K562 (cell line): ENCODE results near the gene YY1AP1. TPM values are rescaled to one million over a fixed set of nuclear protein-coding genes. Genes with fewer than 3 reads are reported as not detected.

Source experiments
- ARID1B ChIP-seq: fragments of 450-650 bp; IDR thresholded peaks from 2 replicates; pipeline ENCODE4 v1.6.1; 2016; ENCODE audit warnings: antibody characterized with exemption, mild to moderate bottlenecking, inconsistent platforms
- EGR1 ChIP-seq: fragments of 450-650 bp; conservative IDR thresholded peaks from 2 replicates; pipeline ENCODE4 v1.6.1; 2017; ENCODE audit warnings: mild to moderate bottlenecking
- HNRNPL ChIP-seq: fragments of 200-400 bp; formaldehyde crosslinking; IDR thresholded peaks from 2 replicates; pipeline ENCODE4 v1.6.1; 2017; ENCODE audit warnings: low read depth, mild to moderate bottlenecking, low read length
- MYBL2 ChIP-seq, 2 experiments: fragments of 450-650 bp in 1 of 2; sonication (generic) in 1 of 2; formaldehyde crosslinking in 1 of 2; IDR thresholded peaks; 2 replicates each; pipeline versions ENCODE4 v1.6.1 to v1.8.1; 2017 to 2022; ENCODE audit warnings: borderline replicate concordance in 1 of 2, inconsistent platforms in 1 of 2, low read depth in 1 of 2, mild to moderate bottlenecking in 1 of 2, missing genetic modification reagents in 1 of 2, moderate library complexity in 1 of 2
- NFRKB ChIP-seq: fragments of 450-650 bp; IDR thresholded peaks from 2 replicates; pipeline ENCODE4 v1.6.1; 2016; ENCODE audit warnings: low read depth
- NR3C1 ChIP-seq: sonication (generic); formaldehyde crosslinking; IDR thresholded peaks from 2 replicates; pipeline ENCODE4 v1.8.1; 2022; ENCODE audit warnings: missing genetic modification reagents
- PTTG1 ChIP-seq: fragments of 450-650 bp; IDR thresholded peaks from 2 replicates; pipeline ENCODE4 v1.6.1; 2016; ENCODE audit warnings: low read depth, mild to moderate bottlenecking, missing genetic modification characterization, missing compliant biosample characterization
- TBL1XR1 ChIP-seq, 2 experiments: IDR thresholded peaks; 2 replicates each; pipeline ENCODE4 v1.6.1; 2012; ENCODE audit warnings: improper control_type of control experiment in 2 of 2, low read length in 2 of 2, mild to moderate bottlenecking in 1 of 2
- ZNF197 ChIP-seq: fragments of 200-800 bp; sonication (Bioruptor generic); IDR thresholded peaks from 2 replicates; pipeline ENCODE4 v1.6.1; 2016; ENCODE audit warnings: low read depth, missing genetic modification characterization, missing compliant biosample characterization
- ZNF778 ChIP-seq: fragments of 450-650 bp; formaldehyde crosslinking; IDR thresholded peaks from 2 replicates; pipeline ENCODE4 v1.4.0; 2020; ENCODE audit warnings: mild to moderate bottlenecking, moderate library complexity
- polyA plus RNA-seq, 8 experiments: library from polyadenylated mRNA; depleted of rRNA in 4 of 8; stranded (reverse) in 5 of 8; unstranded in 3 of 8; fragments of >200 nt; fragmentation: Nextera tagmentation in 2 of 8; fragmentation: Illumina TruSeq in 1 of 8; extraction: Ambion mirVana in 2 of 8; extraction: Trizol in 1 of 8; gene quantifications; 2 replicates each; pipeline versions ENCODE4 v1.2.1 to v1.2.3, GENCODE V29; 2011 to 2014; ENCODE audit warnings: inconsistent platforms in 1 of 8, missing spikeins in 1 of 8
- total RNA-seq, 7 experiments: library from RNA; depleted of rRNA in 6 of 7; stranded (reverse); fragments of >200 nt in 6 of 7; fragmentation: Illumina TruSeq in 2 of 7; extraction: Trizol in 2 of 7; gene quantifications; 2 replicates each; pipeline versions ENCODE4 v1.2.1 to v1.2.3, GENCODE V29; 2011 to 2021; ENCODE audit warnings: low replicate concordance in 1 of 7
- TF ChIP-seq, protein P1 (sequence below): fragments of 250-450 bp; sonication (Bioruptor Pico); IDR thresholded peaks from 2 replicates; pipeline ENCODE4 v1.5.0; 2021
- TF ChIP-seq, protein P2 (sequence below): fragments of 200-800 bp; sonication (Bioruptor generic); IDR thresholded peaks from 2 replicates; pipeline ENCODE4 v1.6.1; 2017; ENCODE audit warnings: missing genetic modification characterization, missing compliant biosample characterization
- TF ChIP-seq, protein P3 (sequence below): fragments of 250-450 bp; sonication (Bioruptor Pico); IDR thresholded peaks from 2 replicates; pipeline ENCODE4 v1.4.0; 2020; ENCODE audit warnings: mild to moderate bottlenecking, moderate library complexity
- TF ChIP-seq, protein P4 (sequence below), 2 experiments: fragments of 450-650 bp in 1 of 2; IDR thresholded peaks; 2 replicates each; pipeline ENCODE4 v1.6.1; 2011 to 2017; ENCODE audit warnings: low read depth in 2 of 2, antibody characterized with exemption in 1 of 2, borderline replicate concordance in 1 of 2, low read length in 1 of 2, mild to moderate bottlenecking in 1 of 2, mixed read lengths in 1 of 2; ENCODE audit not compliant: control insufficient read depth in 1 of 2
- TF ChIP-seq, protein P5 (sequence below): fragments of 450-650 bp; IDR thresholded peaks from 2 replicates; pipeline ENCODE4 v1.6.1; 2018; ENCODE audit not compliant: partially characterized antibody

The YY1AP1 gene
- total and polyA plus RNA-seq, 9 of the 15 experiments (the other 6 are each of a cell fraction or from before 2014, with no cell fraction given): 18.4 to 90.7 (median 42.9) TPM

DNA sequence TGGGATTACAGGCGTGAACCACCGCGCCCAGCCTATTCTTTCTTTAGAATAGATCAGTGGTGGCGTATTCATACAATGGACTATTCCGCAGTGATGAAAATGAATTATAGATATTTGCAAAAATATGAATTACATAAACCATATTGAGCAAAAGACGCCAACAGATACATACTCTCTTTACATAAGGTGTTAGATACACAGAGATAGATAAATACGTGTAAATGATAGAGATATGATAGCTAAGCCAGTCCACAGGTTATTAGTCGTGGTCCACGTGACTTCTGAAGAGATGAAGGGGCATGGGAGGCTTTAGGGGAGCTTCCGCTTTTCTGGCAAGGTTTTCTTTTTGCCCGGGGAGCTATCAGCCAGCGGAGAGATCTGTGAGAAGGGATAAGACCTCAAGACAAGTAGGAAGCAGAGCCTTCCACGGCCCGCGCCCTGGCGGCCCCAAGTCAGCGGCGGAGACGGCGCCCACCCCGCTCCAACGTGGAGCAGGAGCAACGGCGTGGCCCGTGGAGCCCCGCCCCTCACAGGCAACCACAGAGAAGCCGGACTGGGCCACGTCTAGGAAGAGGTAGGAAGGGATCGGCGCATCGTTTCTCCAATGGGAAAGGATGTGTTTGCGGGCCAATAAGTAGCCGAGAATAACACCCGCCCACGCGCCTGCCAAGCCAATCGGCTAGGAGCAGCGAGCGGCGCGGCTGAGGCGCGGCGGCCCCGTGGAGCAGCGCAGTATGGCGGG lies 78.9 kb downstream of the YY1AP1 start, which contains the start of gene MSTO1 (continued):
- TF ChIP-seq, protein P1, sequence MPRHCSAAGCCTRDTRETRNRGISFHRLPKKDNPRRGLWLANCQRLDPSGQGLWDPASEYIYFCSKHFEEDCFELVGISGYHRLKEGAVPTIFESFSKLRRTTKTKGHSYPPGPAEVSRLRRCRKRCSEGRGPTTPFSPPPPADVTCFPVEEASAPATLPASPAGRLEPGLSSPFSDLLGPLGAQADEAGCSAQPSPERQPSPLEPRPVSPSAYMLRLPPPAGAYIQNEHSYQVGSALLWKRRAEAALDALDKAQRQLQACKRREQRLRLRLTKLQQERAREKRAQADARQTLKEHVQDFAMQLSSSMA (CRISPR knock-in tag): no peak
- TF ChIP-seq HNRNPL: no peak
- TF ChIP-seq, protein P2, sequence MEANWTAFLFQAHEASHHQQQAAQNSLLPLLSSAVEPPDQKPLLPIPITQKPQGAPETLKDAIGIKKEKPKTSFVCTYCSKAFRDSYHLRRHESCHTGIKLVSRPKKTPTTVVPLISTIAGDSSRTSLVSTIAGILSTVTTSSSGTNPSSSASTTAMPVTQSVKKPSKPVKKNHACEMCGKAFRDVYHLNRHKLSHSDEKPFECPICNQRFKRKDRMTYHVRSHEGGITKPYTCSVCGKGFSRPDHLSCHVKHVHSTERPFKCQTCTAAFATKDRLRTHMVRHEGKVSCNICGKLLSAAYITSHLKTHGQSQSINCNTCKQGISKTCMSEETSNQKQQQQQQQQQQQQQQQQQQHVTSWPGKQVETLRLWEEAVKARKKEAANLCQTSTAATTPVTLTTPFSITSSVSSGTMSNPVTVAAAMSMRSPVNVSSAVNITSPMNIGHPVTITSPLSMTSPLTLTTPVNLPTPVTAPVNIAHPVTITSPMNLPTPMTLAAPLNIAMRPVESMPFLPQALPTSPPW (CRISPR knock-in tag): peak; percentile 72
- TF ChIP-seq, protein P3, sequence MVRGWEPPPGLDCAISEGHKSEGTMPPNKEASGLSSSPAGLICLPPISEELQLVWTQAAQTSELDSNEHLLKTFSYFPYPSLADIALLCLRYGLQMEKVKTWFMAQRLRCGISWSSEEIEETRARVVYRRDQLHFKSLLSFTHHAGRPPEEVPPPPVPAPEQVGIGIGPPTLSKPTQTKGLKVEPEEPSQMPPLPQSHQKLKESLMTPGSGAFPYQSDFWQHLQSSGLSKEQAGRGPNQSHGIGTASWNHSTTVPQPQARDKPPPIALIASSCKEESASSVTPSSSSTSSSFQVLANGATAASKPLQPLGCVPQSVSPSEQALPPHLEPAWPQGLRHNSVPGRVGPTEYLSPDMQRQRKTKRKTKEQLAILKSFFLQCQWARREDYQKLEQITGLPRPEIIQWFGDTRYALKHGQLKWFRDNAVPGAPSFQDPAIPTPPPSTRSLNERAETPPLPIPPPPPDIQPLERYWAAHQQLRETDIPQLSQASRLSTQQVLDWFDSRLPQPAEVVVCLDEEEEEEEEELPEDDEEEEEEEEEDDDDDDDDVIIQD (CRISPR knock-in tag): no peak
- no peak for TF ChIP-seq ZNF778 (CRISPR knock-in tag)
- TF ChIP-seq, protein P4, sequence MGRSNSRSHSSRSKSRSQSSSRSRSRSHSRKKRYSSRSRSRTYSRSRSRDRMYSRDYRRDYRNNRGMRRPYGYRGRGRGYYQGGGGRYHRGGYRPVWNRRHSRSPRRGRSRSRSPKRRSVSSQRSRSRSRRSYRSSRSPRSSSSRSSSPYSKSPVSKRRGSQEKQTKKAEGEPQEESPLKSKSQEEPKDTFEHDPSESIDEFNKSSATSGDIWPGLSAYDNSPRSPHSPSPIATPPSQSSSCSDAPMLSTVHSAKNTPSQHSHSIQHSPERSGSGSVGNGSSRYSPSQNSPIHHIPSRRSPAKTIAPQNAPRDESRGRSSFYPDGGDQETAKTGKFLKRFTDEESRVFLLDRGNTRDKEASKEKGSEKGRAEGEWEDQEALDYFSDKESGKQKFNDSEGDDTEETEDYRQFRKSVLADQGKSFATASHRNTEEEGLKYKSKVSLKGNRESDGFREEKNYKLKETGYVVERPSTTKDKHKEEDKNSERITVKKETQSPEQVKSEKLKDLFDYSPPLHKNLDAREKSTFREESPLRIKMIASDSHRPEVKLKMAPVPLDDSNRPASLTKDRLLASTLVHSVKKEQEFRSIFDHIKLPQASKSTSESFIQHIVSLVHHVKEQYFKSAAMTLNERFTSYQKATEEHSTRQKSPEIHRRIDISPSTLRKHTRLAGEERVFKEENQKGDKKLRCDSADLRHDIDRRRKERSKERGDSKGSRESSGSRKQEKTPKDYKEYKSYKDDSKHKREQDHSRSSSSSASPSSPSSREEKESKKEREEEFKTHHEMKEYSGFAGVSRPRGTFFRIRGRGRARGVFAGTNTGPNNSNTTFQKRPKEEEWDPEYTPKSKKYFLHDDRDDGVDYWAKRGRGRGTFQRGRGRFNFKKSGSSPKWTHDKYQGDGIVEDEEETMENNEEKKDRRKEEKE (IDR thresholded peaks at IDR 0.05; ENCODE audit: borderline replicate concordance in 1 of 2, control insufficient read depth in 1 of 2, low read depth in 2 of 2, low read length in 1 of 2): no peak
- TF ChIP-seq, protein P5, sequence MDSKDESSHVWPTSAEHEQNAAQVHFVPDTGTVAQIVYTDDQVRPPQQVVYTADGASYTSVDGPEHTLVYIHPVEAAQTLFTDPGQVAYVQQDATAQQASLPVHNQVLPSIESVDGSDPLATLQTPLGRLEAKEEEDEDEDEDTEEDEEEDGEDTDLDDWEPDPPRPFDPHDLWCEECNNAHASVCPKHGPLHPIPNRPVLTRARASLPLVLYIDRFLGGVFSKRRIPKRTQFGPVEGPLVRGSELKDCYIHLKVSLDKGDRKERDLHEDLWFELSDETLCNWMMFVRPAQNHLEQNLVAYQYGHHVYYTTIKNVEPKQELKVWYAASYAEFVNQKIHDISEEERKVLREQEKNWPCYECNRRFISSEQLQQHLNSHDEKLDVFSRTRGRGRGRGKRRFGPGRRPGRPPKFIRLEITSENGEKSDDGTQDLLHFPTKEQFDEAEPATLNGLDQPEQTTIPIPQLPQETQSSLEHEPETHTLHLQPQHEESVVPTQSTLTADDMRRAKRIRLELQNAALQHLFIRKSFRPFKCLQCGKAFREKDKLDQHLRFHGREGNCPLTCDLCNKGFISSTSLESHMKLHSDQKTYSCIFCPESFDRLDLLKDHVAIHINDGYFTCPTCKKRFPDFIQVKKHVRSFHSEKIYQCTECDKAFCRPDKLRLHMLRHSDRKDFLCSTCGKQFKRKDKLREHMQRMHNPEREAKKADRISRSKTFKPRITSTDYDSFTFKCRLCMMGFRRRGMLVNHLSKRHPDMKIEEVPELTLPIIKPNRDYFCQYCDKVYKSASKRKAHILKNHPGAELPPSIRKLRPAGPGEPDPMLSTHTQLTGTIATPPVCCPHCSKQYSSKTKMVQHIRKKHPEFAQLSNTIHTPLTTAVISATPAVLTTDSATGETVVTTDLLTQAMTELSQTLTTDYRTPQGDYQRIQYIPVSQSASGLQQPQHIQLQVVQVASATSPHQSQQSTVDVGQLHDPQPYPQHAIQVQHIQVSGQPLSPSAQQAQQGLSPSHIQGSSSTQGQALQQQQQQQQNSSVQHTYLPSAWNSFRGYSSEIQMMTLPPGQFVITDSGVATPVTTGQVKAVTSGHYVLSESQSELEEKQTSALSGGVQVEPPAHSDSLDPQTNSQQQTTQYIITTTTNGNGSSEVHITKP: peak; percentile 75
- TF ChIP-seq MYBL2 (IDR thresholded peaks at IDR 0.05; ENCODE audit: low read depth): no peak
- no peak for TF ChIP-seq MYBL2 (CRISPR knock-in tag; IDR thresholded peaks at IDR 0.05; ENCODE audit: borderline replicate concordance)
- peak; percentile 93 for TF ChIP-seq EGR1
- no peak for TF ChIP-seq TBL1XR1 (IDR thresholded peaks at IDR 0.05; ENCODE audit: low read length in 2 of 2)
- peak; percentile 42; the same call in 1 of the 2 replicates for TF ChIP-seq NFRKB
- TF ChIP-seq ARID1B: peak; percentile 71
- TF ChIP-seq ZNF197 (CRISPR knock-in tag): no peak
- no peak for TF ChIP-seq PTTG1 (tag)
- no peak for TF ChIP-seq NR3C1
